Activated CD4-positive, alpha-beta T cell treated with anti-CD3 and anti-CD28 coated beads, Interleukin-10, Interleukin-2, amounts not matched to agents 100 ng/mL and 50 ng/mL, durations not matched to agents 16 hours and 8 hours (primary cell): Measurements from ENCODE around the gene GDAP1L1.
A peak's percentile ranks its signal among the peaks of the same experiment; 100 is the strongest.

Experiments used
- DNase-seq: peaks from one replicate; pipeline ENCODE4 v3.0.0-alpha.2; 2020

The GDAP1L1 gene

GRCh38 chr20:44247131-44247571 lies at the start of gene GDAP1L1:
Gene GDAP1L1 (plus strand): TSS chr20:44247308. CDS start chr20:44247335, 27 bp downstream.
- no peak for DNase-seq

- peak; percentile 74 for DNase-seq
Measured at GRCh38 chr20:44198872-44199271, 48.2 kb upstream of the GDAP1L1 start.

- DNase-seq: no peak
Measured at GRCh38 chr20:44199877-44200276, 47.2 kb upstream of the GDAP1L1 start.

DNA sequence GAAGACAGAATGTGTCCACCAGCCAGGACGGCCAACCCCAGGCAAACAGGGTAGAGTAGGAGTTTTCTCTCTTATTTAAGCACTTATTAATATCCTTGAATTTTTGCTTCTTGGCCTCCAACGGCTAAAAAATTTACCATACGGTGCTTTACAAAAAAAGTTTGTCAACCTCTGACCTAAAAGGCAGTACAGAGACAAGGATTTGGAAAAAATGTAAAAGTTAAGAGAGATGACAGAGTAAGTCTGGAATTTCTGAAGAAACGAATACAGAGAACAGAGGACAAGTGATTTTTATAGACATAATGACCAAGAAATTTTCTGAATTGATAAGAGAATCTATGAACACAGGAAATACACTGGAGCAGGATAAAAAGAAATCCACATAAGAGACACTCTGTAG lies 46.7 kb upstream of the GDAP1L1 start:
- no peak for DNase-seq

DNA sequence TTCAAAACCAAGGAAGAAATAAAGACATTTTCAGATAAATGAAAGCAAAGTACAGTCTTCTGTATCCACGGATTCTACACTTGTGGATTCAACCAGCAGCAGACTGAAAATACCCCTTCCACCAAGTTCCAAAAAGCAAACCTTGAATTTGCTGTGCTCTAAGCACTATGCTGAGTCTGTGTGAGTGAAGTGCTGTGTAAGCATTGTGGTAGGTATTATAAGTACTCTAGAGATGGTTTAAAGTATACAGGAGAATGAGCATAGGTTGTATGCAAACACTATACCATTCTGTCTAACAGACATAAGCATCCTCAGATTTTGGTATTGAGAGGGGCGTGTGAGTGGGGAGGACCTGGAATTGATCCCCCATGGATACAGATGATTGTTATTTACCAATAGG lies 46.1 kb upstream of the GDAP1L1 start:
- no peak for DNase-seq

- DNase-seq: no peak
Measured at GRCh38 chr20:44203161-44203560, 43.9 kb upstream of the GDAP1L1 start.

GRCh38 chr20:44204156-44204831 lies 42.8 kb upstream of the GDAP1L1 start:
- DNase-seq: no peak

DNA sequence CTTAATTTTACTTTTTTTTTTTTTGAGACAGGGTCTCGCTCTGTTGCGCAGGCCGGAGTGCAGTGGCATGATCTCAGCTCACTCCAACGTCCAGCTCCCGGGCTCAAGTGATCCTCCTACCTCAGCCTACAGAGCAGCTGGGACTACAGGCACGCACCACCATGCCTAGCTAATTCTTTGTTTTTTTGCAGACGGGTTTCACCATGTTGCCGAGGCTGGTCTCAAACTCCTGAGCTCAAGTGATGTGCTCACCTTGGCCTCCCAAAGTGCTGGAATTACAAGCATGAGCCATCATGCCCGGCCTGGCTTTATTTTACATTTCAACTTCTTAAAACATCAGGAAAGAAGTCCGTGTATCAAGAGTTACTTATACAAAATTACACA lies 42.3 kb upstream of the GDAP1L1 start:
- no peak for DNase-seq

DNA sequence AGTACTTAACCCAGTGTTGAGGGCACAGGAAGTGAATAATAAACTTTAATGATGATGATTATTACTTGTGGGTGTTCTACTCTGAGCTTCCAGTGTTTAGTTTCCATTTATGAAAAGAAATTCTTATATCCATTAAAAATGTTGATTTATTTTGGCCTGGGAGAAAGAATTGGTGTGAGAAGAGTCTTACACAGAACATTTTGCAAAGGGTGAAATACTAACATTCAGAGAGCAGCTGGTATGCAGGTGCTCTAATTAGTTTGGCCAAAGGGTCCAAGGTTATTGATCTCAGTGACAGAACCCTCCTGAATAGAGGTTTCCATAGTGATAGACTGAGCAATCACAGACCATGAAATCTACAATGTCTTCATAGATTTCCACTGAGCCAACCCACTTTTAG lies 41.0 kb upstream of the GDAP1L1 start:
- DNase-seq: no peak

DNA sequence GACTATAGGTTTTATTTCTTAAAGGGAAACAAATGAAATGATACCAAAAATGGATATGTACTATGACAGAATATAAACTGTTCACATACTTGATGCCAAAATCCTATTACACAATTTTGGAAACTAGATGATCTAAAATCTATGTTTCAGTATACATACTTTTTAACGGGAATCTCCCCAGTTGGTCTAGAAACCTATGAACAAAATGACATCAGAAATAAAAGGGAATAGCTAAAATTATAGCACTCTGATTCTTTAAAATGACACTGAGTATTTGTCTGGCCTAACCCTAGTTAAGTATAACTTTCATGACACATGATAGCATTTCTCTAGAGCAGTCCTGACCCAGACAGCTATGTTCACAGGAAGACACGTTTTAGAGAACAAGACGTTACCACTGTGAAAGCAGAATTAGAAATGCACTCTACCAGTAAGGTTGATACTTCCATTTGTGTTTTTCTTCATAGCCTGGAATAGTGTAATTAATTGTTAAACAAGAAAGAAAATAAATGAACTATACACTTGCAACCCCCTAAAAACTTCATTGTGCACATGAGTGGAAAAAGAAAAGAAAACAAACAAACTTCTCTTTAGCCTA lies 39.9 kb upstream of the GDAP1L1 start:
- no peak for DNase-seq

DNA sequence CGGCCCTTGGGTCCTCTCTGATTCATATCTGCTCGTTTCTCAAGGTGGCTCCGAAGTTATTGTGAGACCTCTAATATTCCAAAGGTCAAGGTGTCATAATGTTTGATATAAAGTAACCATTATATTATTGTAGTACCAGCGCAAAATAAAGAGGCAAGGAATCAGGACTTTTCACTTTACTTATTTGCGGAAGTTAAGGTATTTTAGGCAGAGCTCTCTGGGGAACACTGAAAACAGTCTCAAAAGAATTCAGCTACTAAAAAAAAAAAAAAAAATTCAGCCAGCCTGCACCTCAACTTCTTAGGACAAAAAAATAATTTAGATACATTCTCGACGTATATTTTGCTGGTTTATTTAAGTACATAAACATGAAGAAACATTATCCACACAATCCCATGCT lies 38.9 kb upstream of the GDAP1L1 start:
- DNase-seq: no peak

DNA sequence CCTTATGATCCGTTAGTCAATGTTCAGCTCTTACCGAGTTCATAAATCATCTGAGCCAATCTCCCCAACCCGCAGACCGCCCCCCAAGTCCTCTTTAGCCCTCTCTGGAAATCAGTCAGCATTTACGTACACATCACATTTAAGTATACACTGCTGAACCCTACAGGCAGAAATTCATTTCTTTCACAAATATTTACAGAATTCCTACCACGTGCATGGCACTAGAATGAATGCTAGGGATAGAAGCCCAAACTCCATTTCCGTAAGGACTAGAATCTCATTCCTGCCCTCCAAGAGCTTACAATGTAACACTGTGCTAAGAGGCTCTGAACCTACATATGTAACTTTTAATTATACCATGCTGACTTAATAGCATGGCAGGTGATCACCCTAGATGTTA lies 38.3 kb upstream of the GDAP1L1 start:
- DNase-seq: no peak

DNA sequence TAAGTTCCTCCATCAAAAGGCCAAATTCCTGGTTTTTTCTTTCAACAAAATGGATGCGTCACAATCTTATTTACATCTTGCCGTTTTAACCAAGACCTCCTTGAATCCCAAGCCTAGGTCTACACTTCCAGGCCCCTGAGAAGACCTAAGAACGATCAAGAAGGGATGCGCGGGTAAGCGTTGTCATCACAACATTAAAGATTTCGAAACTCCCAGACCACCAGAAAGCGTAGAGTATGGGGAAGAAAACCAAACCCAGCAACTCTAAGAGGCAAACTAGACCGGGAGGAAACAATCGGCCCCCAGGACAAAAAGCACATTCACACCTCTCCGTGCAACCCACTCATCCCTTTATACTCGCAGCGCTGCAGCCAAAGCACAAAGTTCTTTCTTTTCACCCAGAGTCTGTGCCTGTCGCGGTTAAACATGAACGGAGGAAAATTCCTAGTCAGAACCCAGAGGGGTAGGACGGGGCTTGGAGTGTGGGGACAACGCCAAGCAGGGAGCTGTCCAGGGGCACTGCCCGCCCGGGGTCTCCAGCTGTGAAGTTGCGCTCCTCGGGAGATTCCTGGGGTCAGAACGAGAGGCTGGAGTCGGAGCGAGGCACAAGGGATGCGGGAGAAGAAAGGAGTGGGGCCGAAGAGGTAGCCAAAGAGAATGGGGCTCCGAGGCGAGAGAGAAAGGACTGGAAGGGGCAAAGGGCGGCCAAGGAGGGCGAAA lies 37.3 kb upstream of the GDAP1L1 start:
- peak; percentile 21 for DNase-seq

GRCh38 chr20:44210406-44211176 lies 36.5 kb upstream of the GDAP1L1 start, which contains the start of gene OSER1:
Gene OSER1 (minus strand): TSS chr20:44210771. CDS start chr20:44206957, 3,814 bp downstream.
- DNase-seq: peak; percentile 98

GRCh38 chr20:44211177-44212039 lies 35.7 kb upstream of the GDAP1L1 start:
- DNase-seq: no peak

DNA sequence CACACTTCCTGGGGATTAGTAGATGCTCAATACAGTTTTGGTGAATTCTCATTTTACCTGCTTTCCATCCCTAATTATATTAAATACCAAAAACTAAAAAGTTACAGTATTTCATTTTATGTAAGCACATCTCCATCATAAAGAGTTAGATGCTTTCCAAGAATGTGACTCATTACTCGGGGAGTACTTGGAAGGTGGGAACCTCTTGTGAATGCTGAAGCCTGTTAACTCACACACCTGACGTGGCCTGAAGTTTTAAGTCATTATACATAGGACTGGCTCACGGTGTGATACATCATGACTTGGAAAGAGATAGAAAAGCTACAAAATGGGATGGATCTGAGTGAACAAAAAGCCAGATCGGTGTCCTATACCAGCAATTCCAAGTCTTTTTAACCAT lies 34.3 kb upstream of the GDAP1L1 start:
- no peak for DNase-seq

GRCh38 chr20:44215125-44215524 lies 32.0 kb upstream of the GDAP1L1 start:
- DNase-seq: peak; percentile 78

DNA sequence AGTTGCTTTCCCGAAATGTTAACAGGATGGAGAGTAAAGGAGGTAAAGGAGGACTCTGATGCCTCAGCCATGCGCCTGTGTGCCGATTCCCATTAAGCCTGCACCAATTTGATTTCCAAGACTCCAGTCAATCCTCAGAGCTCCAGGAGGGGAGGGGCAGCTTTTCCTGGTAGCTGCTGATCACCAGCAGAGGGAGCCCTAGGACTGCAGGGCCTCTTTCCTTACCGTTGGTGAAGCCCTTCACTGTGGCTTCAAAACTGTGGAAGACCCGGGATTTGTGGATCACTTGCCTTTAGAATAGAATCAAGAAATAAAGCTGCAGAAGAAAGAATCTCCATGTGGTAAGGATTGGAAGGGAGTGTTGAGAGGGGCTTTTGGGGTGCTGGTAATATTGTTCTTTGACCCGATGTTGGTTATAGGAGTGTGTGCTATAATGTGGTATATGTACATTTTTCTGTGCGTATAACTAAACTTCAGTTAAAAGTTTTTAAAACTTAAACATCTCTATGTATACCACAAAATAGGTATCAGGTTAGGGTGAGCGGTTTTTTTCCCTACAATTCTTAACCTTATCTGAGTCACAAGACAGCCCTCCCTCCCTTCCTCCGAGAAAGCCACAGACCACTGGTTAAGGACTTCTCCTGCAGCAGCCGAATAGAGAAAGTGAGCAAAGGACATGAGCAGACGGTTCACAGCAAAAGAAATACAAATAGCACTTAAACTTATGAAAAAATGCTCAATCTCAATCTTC lies 29.6 kb upstream of the GDAP1L1 start:
- DNase-seq: peak; percentile 74

- peak; percentile 43 for DNase-seq
Measured at GRCh38 chr20:44218446-44218845, 28.7 kb upstream of the GDAP1L1 start.

- no peak for DNase-seq
Measured at GRCh38 chr20:44219170-44219730, 27.9 kb upstream of the GDAP1L1 start.

DNA sequence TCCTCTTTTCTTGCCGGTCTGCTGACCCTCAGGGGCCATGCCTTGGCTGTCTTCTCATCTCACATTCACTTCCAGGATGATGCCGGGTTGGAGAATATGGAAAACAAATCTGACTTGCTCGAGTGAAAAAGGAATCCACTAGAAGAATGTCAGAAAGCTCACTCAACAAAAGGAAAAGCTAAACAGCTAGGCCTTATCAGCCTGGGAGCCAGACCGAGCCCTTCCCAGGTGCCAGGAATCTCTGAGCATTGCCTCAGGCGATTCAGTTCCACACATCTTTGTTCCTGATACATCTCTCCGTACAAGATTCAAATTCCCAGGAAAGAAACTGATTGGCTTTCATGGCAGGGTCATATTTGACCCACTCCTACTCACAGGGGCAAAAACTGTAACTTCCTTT lies 27.3 kb upstream of the GDAP1L1 start:
- no peak for DNase-seq
